HG03108 (cell line): ENCODE measurements around the gene ANKAR.
"Not testable (repeated sequence)": the region's sequence is repeated elsewhere in the genome, so short reads cannot be mapped to it uniquely, and the experiment has no call there.

Experiments used
- ATAC-seq: cut with Tn5 transposase; IDR thresholded peaks from one replicate; pipeline ENCODE4 v1.9.1; 2021; ENCODE audit warnings: moderate library complexity; ENCODE audit not compliant: unreplicated experiment

Gene ANKAR

GRCh38 chr2:189698020-189698887, 23.8 kb downstream of the ANKAR start:
- no peak for ATAC-seq

GRCh38 chr2:189700681-189701080, 26.2 kb downstream of the ANKAR start:
- ATAC-seq, result no peak

- no peak for ATAC-seq
Measured at GRCh38 chr2:189702071-189702470, 27.6 kb downstream of the ANKAR start.

GRCh38 chr2:189709501-189710221, 35.2 kb downstream of the ANKAR start:
- ATAC-seq, result no peak

GRCh38 chr2:189717593-189717992, 43.1 kb downstream of the ANKAR start:
- not testable (repeated sequence) for ATAC-seq

- ATAC-seq, result no peak
Measured at GRCh38 chr2:189719571-189719970, 45.1 kb downstream of the ANKAR start.

- ATAC-seq, result no peak
Measured at GRCh38 chr2:189723192-189723591, 48.7 kb downstream of the ANKAR start.
